Naive B cell (primary cell): ENCODE measurements around the gene SNAI3. TPM values are rescaled to one million over a fixed set of nuclear protein-coding genes. Genes with fewer than 3 reads are reported as not detected.
A peak's percentile ranks its signal among the peaks of the same experiment; 100 is the strongest.
"Not testable (repeated sequence)": the region's sequence is repeated elsewhere in the genome, so short reads cannot be mapped to it uniquely, and the experiment has no call there.

Experiments used
- ATAC-seq, 2 donors: fragments of 150-1000 bp; cut with Tn5 transposase; 2 replicates each; pipeline ENCODE4 v1.10.0; 2021; ENCODE audit warnings: low read depth in 2 of 2, mild to moderate bottlenecking in 2 of 2, moderate library complexity in 2 of 2
- DNase-seq: peaks from one replicate; pipeline ENCODE4 v3.0.0; 2022
- H3K27ac Mint-ChIP-seq, 6 donors: one replicate each; pipeline ENCODE4 v1.8.0; 2020 to 2022; ENCODE audit warnings: mild to moderate bottlenecking in 6 of 6, mixed read lengths in 6 of 6, moderate library complexity in 5 of 6, inconsistent platforms in 2 of 6
- H3K27me3 Mint-ChIP-seq, 3 donors: one replicate each; pipeline ENCODE4 v1.8.0; 2021 to 2022; ENCODE audit warnings: mixed read lengths in 3 of 3, mild to moderate bottlenecking in 1 of 3
- H3K36me3 Mint-ChIP-seq, 2 donors: one replicate each; pipeline ENCODE4 v1.8.0; 2020 to 2022; ENCODE audit warnings: mixed read lengths in 2 of 2, inconsistent platforms in 1 of 2, mild to moderate bottlenecking in 1 of 2
- H3K4me1 Mint-ChIP-seq, 3 donors: one replicate each; pipeline ENCODE4 v1.8.0; 2020 to 2022; ENCODE audit warnings: mixed read lengths in 3 of 3, inconsistent platforms in 1 of 3, mild to moderate bottlenecking in 1 of 3, moderate library complexity in 1 of 3
- H3K4me3 Mint-ChIP-seq, 8 donors: one replicate each; pipeline ENCODE4 v1.8.0; 2020 to 2022; ENCODE audit warnings: mild to moderate bottlenecking in 8 of 8, mixed read lengths in 8 of 8, moderate library complexity in 8 of 8, inconsistent platforms in 2 of 8
- H3K9me3 Mint-ChIP-seq, 7 donors: one replicate each; pipeline ENCODE4 v1.8.0; 2020 to 2022; ENCODE audit warnings: mixed read lengths in 7 of 7, mild to moderate bottlenecking in 5 of 7, inconsistent platforms in 2 of 7, moderate library complexity in 1 of 7
- polyA plus RNA-seq, 6 donors: library from polyadenylated mRNA; unstranded; fragments of 300-500 nt; fragmentation: Illumina TruSeq; gene quantifications; one replicate each; pipeline ENCODE4 v1.2.3, GENCODE V29; 2021; ENCODE audit warnings: low read depth in 6 of 6

SNAI3 gene
- polyA plus RNA-seq, 6 donors from 2014 or later = 1.4 to 9.0 (median 5.9) TPM

DNA sequence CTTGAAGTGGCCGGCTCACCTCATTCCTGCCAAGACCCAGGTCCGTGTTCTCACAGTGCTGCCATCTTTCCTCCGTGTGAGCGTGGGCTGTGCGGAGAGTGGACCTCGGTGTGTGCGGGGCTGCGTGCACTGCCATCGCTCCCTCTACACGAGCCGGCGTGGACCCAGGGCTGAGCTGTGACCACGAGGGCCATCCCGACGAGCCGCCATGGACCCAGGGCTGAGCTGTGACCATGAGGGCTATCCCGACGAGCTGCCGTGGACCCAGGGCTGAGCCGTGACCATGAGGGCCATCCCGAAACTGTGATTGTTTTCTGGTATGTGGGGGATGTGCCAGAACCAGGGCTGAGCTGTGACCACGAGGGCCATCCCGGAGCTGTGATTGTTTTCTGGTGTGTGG, 14.5 kb downstream of the SNAI3 start:
- no peak overlapping the region for H3K4me3 Mint-ChIP-seq
- DNase-seq = no peak
- peaks cover 2 to 6% (median 3%) of the 10 kb centered on the region in 3 donors for H3K4me1 Mint-ChIP-seq
- H3K36me3 Mint-ChIP-seq = no peaks in the 10 kb centered on the region
- no peaks in the 10 kb centered on the region for H3K27me3 Mint-ChIP-seq
- ATAC-seq = no peak
- no peak overlapping the region for H3K27ac Mint-ChIP-seq
- H3K9me3 Mint-ChIP-seq = no peaks in the 10 kb centered on the region

DNA sequence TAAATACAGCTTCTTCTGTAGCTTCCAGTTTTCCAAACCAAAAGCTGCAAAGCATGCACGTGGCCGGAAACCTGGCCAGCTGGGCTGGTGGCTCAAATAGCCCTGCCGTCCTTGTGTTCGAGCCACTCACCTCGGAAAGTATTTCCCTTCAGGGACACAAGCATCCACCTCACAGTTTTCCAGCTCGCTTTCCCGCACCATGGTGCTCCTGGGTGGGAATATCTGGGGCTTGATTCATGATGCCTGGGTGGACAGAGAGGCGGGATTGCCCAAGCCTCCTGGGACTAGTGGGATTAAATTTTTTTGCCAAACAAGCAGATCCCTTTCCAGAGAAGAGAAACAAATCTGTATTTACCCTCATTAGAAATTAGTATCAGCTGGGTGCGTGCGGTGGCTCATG, 16.3 kb downstream of the SNAI3 start:
- Mint-ChIP-seq H3K4me1 (peaks cover 4 to 9% (median 6%) of the 10 kb centered on the region in 3 donors), H3K27me3 (no peaks in the 10 kb centered on the region), H3K36me3 (no peaks in the 10 kb centered on the region), H3K9me3 (no peaks in the 10 kb centered on the region), H3K27ac (no peak overlapping the region), H3K4me3 (no peak overlapping the region)
- ATAC-seq = no peak
- no peak for DNase-seq

DNA sequence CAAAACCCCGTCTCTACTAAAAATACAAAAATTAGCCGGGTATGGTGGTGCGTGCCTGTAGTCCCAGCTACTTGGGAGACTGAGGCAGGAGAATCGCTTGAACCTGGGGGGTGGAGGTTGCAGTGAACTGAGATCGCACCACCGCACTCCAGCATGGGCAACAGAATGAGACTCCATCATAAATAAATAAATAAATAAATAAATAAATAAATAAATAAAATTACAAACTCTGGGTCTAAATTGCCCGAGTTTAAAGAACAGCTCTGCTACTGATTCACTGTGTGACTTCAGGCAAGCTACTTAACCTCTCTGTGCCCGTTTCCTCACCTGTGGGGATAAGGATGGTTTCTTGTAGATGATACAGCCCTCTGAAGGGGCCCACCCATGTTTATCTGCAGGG, 16.8 kb downstream of the SNAI3 start:
- not testable (repeated sequence) for H3K9me3 Mint-ChIP-seq, H3K4me3 Mint-ChIP-seq, H3K27me3 Mint-ChIP-seq, H3K27ac Mint-ChIP-seq, H3K36me3 Mint-ChIP-seq, ATAC-seq, DNase-seq
- H3K4me1 Mint-ChIP-seq = peaks cover 4 to 12% (median 6%) of the 10 kb centered on the region in 3 donors

DNA sequence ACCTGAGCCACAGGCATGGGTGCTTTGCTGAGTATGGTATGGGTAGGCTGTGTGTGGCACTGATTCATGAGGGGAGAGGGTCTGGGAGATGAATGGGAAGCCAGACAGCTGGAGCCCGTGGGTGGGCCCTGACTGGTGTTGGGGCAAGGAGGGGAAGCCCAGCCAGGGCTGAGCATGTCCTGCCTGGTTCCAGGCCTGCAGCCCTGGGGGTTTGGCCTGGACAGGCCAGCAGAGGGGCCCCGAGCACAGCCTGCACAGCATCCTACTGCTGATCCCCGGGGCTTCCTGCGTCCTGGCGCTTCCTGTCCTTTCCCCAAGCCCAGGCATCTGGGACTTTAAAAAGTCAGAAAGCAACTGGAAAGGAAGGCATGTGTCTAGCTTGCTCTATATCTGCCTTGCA, 18.8 kb downstream of the SNAI3 start:
- no peaks in the 10 kb centered on the region for H3K36me3 Mint-ChIP-seq
- DNase-seq = no peak
- no peak overlapping the region for H3K4me3 Mint-ChIP-seq
- no peaks in the 10 kb centered on the region for H3K9me3 Mint-ChIP-seq
- ATAC-seq = no peak
- H3K27ac Mint-ChIP-seq = no peak overlapping the region
- no peaks in the 10 kb centered on the region for H3K27me3 Mint-ChIP-seq
- H3K4me1 Mint-ChIP-seq = peaks cover 12 to 18% (median 14%) of the 10 kb centered on the region in 3 donors

DNA sequence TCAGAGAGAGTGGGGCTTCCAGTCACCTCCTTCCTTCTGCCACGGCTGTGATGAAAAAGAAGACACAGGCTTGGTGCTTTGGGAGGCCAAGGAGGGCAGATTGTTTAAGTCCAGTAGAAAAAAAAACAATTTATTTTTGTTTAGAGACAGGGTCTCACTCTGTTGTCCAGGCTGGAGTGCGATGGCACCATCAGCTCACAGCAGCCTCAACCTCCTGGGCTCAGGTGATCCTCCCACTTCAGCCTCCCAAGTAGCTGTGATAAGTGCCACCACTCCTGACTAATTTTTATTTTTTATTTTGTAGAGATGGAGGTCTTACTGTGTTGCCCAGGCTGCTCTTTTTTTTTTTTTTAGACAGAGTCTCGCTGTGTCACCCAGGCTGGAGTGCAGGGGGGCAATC, 20.7 kb downstream of the SNAI3 start:
- Mint-ChIP-seq H3K27ac (no peak overlapping the region), H3K4me3 (peak overlapping the region in 2 of 8 donors; percentile 56 to 77)

DNA sequence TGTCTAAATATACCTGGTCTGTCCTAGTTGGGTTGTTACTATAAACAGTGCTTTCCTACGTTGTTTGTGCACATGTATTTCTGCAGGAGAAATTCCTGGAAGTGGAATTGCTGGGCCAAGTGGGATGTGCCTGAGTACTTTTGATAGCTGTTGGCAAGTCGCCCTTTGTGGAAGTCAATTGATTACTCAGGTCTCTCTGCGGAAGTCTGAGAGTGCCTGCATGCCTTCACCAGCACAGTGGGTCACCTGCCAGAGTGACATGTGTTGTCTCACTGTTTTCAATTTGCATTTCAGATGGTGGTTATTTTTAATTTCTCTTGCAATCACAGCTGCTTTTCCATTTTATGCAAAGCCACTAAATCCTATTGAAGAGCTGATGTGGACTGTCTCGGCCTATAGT, 21.2 kb downstream of the SNAI3 start:
- no peak for DNase-seq
- no peaks in the 10 kb centered on the region for H3K27me3 Mint-ChIP-seq
- H3K4me1 Mint-ChIP-seq = peaks cover 22 to 35% (median 33%) of the 10 kb centered on the region in 3 donors
- peak overlapping the region; percentile 0 to 80 (median 46) for H3K4me3 Mint-ChIP-seq
- no peaks in the 10 kb centered on the region for H3K36me3 Mint-ChIP-seq
- no peak for ATAC-seq
- H3K27ac Mint-ChIP-seq = peak overlapping the region in 3 of 6 donors; percentile 11 to 61 (median 36)
- no peaks in the 10 kb centered on the region for H3K9me3 Mint-ChIP-seq

More for the DNA sequence above, 20.7 kb downstream of the SNAI3 start:
- H3K4me1 Mint-ChIP-seq = peaks cover 22 to 32% (median 30%) of the 10 kb centered on the region in 3 donors
- H3K36me3 Mint-ChIP-seq = no peaks in the 10 kb centered on the region
- no peaks in the 10 kb centered on the region for H3K27me3 Mint-ChIP-seq
- DNase-seq (no peak), ATAC-seq (no peak)
- H3K9me3 Mint-ChIP-seq = no peaks in the 10 kb centered on the region

DNA sequence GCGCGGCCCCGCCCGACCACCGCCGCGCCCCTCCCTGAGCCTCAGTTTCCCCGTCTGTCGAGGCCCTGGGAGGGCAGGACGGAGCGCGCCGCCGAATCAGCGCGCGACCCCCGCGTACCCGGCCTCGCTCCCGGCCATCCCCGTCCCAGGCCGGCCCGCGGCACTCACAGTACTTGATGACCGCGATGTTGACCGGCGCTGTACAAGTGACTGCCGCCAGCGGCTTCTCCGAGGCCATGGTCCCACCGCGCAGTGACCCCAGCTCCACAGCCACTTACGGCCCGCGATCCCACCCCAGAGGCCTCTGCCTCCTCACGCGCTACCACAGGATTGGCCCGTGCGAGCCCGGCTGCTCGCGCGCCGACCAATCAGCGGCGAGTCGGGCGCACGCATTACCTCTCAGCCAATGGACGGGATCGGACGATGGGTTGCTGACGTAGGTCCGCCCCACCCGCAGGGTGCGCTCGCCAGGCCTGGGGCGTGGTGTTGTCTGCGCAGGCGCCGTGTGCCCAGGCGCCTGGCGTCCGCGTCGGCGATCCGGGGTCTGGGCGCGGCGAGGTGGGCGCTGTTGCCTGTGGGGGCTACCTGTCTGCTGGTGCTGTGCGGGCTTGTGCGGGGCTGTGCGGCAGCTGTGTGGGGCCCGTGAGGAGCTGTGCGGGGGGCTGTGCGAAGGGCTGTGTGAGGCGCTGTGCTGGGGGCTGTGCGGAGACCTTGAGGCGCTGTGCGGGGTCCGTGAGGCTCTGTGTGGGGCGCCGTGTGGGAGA, 23.3 kb downstream of the SNAI3 start, which contains the start of gene MVD:
MVD (minus strand) TSS at position 249 of the 764 bp plus-strand sequence; CDS start at position 238, 11 bp downstream.
- Mint-ChIP-seq H3K27ac (peak within 1 kb of the TSS; percentile 94 to 98 (median 96)), H3K36me3 (no peaks in the 10 kb centered on the region), H3K4me3 (peak within 1 kb of the TSS; percentile 92 to 96 (median 95)), H3K9me3 (no peaks in the 10 kb centered on the region), H3K27me3 (no peaks in the 10 kb centered on the region), H3K4me1 (peaks cover 22 to 36% (median 35%) of the 10 kb centered on the region in 3 donors)
- peak; percentile 97 to 98 for ATAC-seq
- DNase-seq = peak; percentile 96

DNA sequence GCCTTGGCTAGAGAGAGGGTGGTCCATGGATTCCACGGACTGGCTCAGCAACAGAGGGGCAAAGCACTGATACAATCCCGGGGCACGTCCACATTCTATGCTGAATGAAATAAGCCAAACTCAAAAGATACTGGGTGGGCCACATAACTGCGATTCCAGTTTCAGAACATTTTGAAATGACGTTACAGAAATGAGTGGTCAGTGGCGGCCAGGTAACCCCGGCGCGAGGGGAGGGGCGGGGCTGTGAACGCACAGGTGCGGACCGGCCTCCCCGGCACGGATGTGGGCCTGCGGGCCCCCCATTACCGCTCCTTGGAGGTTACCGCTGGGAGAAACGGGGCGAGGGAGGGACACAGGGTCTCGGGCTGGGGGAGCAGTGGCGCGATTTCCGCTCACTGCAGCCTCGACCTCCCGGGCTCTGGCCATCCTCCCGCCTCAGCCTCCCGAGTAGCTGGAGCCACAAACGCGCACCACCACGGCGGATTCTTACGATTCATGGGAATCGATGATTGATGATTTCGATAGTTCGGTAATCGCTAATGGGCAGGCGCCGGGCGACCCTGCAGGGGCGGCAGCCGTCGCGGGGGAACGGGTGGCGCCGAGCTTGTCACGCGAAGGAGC, 24.0 kb downstream of the SNAI3 start:
- Mint-ChIP-seq H3K4me3 (peak overlapping the region; percentile 89 to 96 (median 92)), H3K27me3 (no peaks in the 10 kb centered on the region), H3K4me1 (peaks cover 22 to 35% (median 33%) of the 10 kb centered on the region in 3 donors), H3K9me3 (no peaks in the 10 kb centered on the region), H3K27ac (peak overlapping the region; percentile 82 to 96 (median 94)), H3K36me3 (no peaks in the 10 kb centered on the region)
- DNase-seq (no peak), ATAC-seq (peak in 1 of 2 donors; percentile 0)

DNA sequence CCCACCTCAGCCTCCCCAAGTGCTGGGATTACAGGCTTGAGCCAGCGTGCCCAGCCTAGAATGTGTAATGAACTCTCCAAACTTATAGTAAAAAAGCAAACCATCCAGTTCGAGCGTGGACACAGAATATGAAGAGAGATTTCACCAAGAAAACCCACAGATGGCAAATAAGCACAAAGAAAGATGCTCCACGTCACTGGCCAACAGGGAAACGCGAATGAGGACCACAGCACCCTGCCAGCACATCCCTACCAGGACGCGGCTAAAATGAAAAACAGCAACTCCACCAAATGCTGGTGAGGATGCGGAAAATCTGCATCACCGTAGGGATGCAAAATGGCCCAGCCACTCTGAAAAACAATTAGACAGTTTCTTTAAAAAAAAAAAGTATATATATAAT, 24.8 kb downstream of the SNAI3 start:
- Mint-ChIP-seq H3K9me3 (no peaks in the 10 kb centered on the region), H3K4me3 (peak overlapping the region; percentile 0 to 96 (median 73)), H3K4me1 (peaks cover 22 to 35% (median 30%) of the 10 kb centered on the region in 3 donors)

DNA sequence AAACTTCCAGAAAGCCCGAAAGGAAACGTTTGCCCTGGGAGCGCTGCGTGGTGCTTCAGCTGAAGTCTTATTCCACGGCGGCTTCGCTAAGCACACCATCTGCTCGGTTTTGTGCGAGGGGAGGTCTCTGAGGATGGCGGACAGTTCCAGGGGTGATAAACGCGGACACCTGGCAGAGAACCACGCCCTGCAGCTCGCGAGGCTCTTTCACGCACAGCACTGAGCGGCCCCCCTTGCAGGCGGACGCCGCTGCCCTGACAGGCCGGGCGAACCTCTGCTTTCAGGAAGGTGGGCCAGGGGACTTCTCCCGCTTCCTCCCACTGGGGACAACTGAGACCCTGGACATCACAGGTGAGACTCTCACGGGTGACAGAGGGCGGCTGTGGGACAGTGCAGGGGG, 27.1 kb downstream of the SNAI3 start:
- Mint-ChIP-seq H3K27me3 (no peaks in the 10 kb centered on the region), H3K4me1 (peaks cover 17 to 36% (median 20%) of the 10 kb centered on the region in 3 donors), H3K27ac (peak overlapping the region in 1 of 6 donors; percentile 66), H3K9me3 (no peaks in the 10 kb centered on the region), H3K4me3 (no peak overlapping the region), H3K36me3 (no peaks in the 10 kb centered on the region)
- ATAC-seq = no peak
- DNase-seq = no peak

More for the DNA sequence above, 24.8 kb downstream of the SNAI3 start:
- ATAC-seq (no peak), DNase-seq (no peak)
- Mint-ChIP-seq H3K36me3 (no peaks in the 10 kb centered on the region), H3K27me3 (no peaks in the 10 kb centered on the region), H3K27ac (peak overlapping the region in 5 of 6 donors; percentile 4 to 95 (median 80))

DNA sequence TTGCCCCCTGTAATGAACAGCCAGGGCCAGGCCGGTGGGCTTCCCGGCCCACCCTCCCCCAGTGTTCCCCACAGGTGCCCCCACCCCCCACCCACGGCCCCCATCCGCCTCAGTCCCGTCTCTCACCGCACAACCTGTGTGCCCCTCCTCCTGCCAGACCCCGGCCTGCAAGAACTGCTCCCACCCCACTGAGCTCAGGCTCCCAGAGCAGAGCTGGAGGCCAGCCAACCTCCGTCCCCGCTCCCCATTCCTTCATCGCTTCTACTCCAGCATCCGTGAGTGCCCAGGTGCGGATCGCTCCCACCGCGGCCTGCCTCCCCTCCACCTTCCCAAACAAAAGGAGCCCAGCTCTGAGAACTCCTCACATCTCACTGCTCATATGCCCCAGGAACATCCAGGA, 27.6 kb downstream of the SNAI3 start:
- H3K9me3 Mint-ChIP-seq = no peaks in the 10 kb centered on the region
- H3K4me3 Mint-ChIP-seq = peak overlapping the region in 1 of 8 donors; percentile 66
- ATAC-seq (no peak), DNase-seq (no peak)
- peaks cover 14 to 36% (median 17%) of the 10 kb centered on the region in 3 donors for H3K4me1 Mint-ChIP-seq
- H3K27me3 Mint-ChIP-seq = no peaks in the 10 kb centered on the region
- no peaks in the 10 kb centered on the region for H3K36me3 Mint-ChIP-seq
- H3K27ac Mint-ChIP-seq = no peak overlapping the region

DNA sequence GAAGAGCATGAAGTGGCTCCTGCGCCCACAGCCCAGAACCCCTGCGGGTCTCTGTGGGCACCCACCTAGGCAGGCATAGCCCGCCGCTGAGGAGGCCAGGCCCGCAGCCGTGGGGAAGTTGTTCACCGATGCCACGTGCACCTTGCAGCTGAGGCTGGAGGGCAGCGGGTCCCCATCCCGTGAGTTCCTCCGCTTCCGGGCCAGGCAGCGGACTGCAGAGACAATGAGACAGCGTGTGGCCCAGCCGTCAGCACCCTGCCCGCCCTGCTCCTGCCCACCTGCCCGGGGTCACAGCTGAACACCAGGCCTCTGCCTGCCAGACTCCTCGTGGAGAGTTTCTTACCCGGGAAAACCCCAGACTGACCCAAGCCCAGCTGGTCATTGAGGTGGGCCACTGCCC, 28.9 kb downstream of the SNAI3 start:
- Mint-ChIP-seq H3K9me3 (no peaks in the 10 kb centered on the region), H3K27me3 (no peaks in the 10 kb centered on the region), H3K27ac (no peak overlapping the region), H3K4me1 (peaks cover 9 to 35% (median 24%) of the 10 kb centered on the region in 3 donors), H3K4me3 (no peak overlapping the region), H3K36me3 (no peaks in the 10 kb centered on the region)
- DNase-seq (no peak), ATAC-seq (no peak)

DNA sequence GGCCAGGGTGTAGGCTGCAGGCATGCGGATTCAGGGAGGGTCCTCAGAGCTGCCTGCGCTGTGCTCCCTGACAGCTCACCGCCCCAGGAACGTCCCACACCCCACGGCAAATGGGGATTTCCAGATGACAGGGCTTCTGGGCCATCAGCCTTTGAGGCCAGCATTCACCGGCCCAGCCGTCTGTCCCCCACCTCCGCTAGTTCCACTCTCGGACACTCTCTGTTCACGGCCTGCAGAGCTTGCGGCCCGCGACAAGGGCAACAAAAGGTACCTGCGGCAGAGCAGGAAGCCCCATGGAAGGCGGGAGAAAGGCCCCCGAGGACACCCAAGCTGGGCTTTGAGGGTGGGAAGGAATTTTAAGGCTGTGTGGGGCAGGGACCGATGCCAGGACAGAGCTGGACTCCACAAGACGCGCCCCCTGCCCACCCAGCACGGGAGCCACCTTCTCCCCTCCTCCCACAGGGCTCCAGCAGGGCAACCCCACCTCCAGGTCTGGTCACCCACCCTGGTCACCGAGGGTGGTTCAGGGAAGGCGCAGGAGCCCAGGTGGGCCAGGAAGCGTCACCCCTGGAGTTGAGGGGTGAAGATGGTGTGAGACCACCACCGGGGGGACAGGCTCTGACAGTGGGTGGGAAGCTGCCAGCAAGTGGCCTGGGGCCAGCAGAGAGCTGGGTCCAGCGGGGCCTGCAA, 29.9 kb downstream of the SNAI3 start:
- H3K4me3 Mint-ChIP-seq = no peak overlapping the region
- no peak overlapping the region for H3K27ac Mint-ChIP-seq
- no peak for DNase-seq
- H3K27me3 Mint-ChIP-seq = no peaks in the 10 kb centered on the region
- H3K4me1 Mint-ChIP-seq = peaks cover 6 to 36% (median 22%) of the 10 kb centered on the region in 3 donors
- H3K36me3 Mint-ChIP-seq = no peaks in the 10 kb centered on the region
- H3K9me3 Mint-ChIP-seq = no peaks in the 10 kb centered on the region
- no peak for ATAC-seq
